Measurements from ENCODE around the gene PBRM1. TPM values are rescaled to one million over a fixed set of nuclear protein-coding genes. Genes with fewer than 3 reads are reported as not detected.

The PBRM1 gene
- total RNA-seq, 1 experiment from 2014 or later = 74.2 TPM

GRCh38 chr3:52721002-52721729 is 35.5 kb upstream of the PBRM1 start:
- H3K79me1 ChIP-seq (ENCODE audit: insufficient read depth, low read depth, low read length, poor library complexity, severe bottlenecking) = no peaks in the 10 kb centered on the region
- peaks cover 5 to 9% (median 6%) of the 10 kb centered on the region in 3 experiments for H3K36me3 Mint-ChIP-seq (ENCODE audit: insufficient read depth in 1 of 3, low read depth in 3 of 3)
- WGBS (ENCODE audit: extremely low coverage, insufficient read length, low lambda C conversion rate) = no CpG with 5 or more reads among the region's 6 CpGs

More at GRCh38 chr3:52721002-52721729, 35.5 kb upstream of the PBRM1 start:
- H2AFZ ChIP-seq (ENCODE audit: low read length) = no peak overlapping the region
- no peak overlapping the region for H4K8ac ChIP-seq (replicated peaks; ENCODE audit: insufficient read length, low read depth, low read length)
- H4K20me1 ChIP-seq (ENCODE audit: control insufficient read depth, insufficient read depth, insufficient read length) = no peaks in the 10 kb centered on the region
- Mint-ChIP-seq H3K4me1 (peaks cover 0 to 2% of the 10 kb centered on the region in 2 experiments; a peak in 1 of 4 replicates), H3K27ac (no peak overlapping the region; a peak in 1 of 7 replicates), H3K27me3 (ENCODE audit: low read depth) (no peaks in the 10 kb centered on the region), H3K4me3 (no peak overlapping the region), H3K9me3 (peaks cover 0 to 3% of the 10 kb centered on the region in 2 experiments; a peak in 2 of 5 replicates)
- no peaks in the 10 kb centered on the region for H3K9me3 ChIP-seq (ENCODE audit: control insufficient read depth, low read depth, low read length)
- H3K27ac ChIP-seq (ENCODE audit: insufficient read length, low read depth, low read length) = no peak overlapping the region
- TF ChIP-seq, protein P1, sequence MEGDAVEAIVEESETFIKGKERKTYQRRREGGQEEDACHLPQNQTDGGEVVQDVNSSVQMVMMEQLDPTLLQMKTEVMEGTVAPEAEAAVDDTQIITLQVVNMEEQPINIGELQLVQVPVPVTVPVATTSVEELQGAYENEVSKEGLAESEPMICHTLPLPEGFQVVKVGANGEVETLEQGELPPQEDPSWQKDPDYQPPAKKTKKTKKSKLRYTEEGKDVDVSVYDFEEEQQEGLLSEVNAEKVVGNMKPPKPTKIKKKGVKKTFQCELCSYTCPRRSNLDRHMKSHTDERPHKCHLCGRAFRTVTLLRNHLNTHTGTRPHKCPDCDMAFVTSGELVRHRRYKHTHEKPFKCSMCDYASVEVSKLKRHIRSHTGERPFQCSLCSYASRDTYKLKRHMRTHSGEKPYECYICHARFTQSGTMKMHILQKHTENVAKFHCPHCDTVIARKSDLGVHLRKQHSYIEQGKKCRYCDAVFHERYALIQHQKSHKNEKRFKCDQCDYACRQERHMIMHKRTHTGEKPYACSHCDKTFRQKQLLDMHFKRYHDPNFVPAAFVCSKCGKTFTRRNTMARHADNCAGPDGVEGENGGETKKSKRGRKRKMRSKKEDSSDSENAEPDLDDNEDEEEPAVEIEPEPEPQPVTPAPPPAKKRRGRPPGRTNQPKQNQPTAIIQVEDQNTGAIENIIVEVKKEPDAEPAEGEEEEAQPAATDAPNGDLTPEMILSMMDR (conservative IDR thresholded peaks at IDR 0.05) = no peak
- no peak overlapping the region for H2BK15ac ChIP-seq (ENCODE audit: low read depth, low read length)
- DNase-seq = no peak
- H3K23ac ChIP-seq (ENCODE audit: insufficient read length, low read depth, low read length) = no peak overlapping the region
- no peak overlapping the region for H2BK20ac ChIP-seq (ENCODE audit: low read depth, low read length, poor library complexity, severe bottlenecking)
- H3K4me2 ChIP-seq (ENCODE audit: insufficient read depth, insufficient read length, low read length) = no peak overlapping the region
- H3T11ph ChIP-seq (ENCODE audit: low read length) = no peak overlapping the region
- H3K4ac ChIP-seq (ENCODE audit: low read depth, low read length) = no peak overlapping the region
- no peaks in the 10 kb centered on the region for H3K27me3 ChIP-seq (ENCODE audit: insufficient read depth, low read length)
- H3K56ac ChIP-seq (ENCODE audit: insufficient read length, low read depth, low read length) = no peak overlapping the region
- no peak overlapping the region for H4K91ac ChIP-seq (ENCODE audit: insufficient read length, low read depth, low read length)
- H2BK5ac ChIP-seq (ENCODE audit: insufficient read length, low read length) = no peak overlapping the region
- no peak overlapping the region for H2BK120ac ChIP-seq (ENCODE audit: low read depth, low read length, poor library complexity, severe bottlenecking)
- no peak overlapping the region for H3K18ac ChIP-seq (ENCODE audit: insufficient read length, low read depth, low read length)
- no peaks in the 10 kb centered on the region for H3K23me2 ChIP-seq (ENCODE audit: insufficient read length, low read depth, low read length, poor library complexity, severe bottlenecking)
- H3K14ac ChIP-seq (ENCODE audit: insufficient read depth, low read length) = no peak overlapping the region
- no peaks in the 10 kb centered on the region for H3K4me1 ChIP-seq (ENCODE audit: insufficient read depth, low read length)
- no peak overlapping the region for H2AK5ac ChIP-seq (ENCODE audit: insufficient read length, low read length)
- H3K9ac ChIP-seq (ENCODE audit: extremely low read depth, insufficient read length, low read length) = no peak overlapping the region
- no peaks in the 10 kb centered on the region for H3K79me2 ChIP-seq (ENCODE audit: insufficient read depth, low read length)
- H2BK12ac ChIP-seq (ENCODE audit: insufficient read length, low read depth, low read length) = no peak overlapping the region
- no peak overlapping the region for H4K5ac ChIP-seq (ENCODE audit: insufficient read length, low read depth, low read length)

Data from H9 (cell line).